GM12864 (cell line): ENCODE results near the gene MUC5B.
"Not testable (repeated sequence)": the region's sequence is repeated elsewhere in the genome, so short reads cannot be mapped to it uniquely, and the experiment has no call there.

Experiments
- DNase-seq: peaks from one replicate; pipeline ENCODE4 v3.0.0-alpha.2; 2011; ENCODE audit warnings: low read depth
- H3K4me3 ChIP-seq: 2 replicates; pipeline ENCODE4 v1.5.1; 2011; ENCODE audit warnings: mild to moderate bottlenecking, low read depth, low read length, control low read depth
- CTCF ChIP-seq: IDR thresholded peaks from 2 replicates; pipeline ENCODE4 v1.5.1; 2011; ENCODE audit warnings: low read depth, mild to moderate bottlenecking, moderate library complexity, low read length, control low read depth, inconsistent platforms; ENCODE audit errors: missing control alignments

MUC5B gene

GRCh38 chr11:1181420-1181819 is 41.4 kb upstream of the MUC5B start:
- H3K4me3 ChIP-seq: no peak overlapping the region
- no peak for TF ChIP-seq CTCF
- DNase-seq: no peak

GRCh38 chr11:1181853-1182535 is 40.9 kb upstream of the MUC5B start:
- H3K4me3 ChIP-seq: no peak overlapping the region
- no peak for TF ChIP-seq CTCF

GRCh38 chr11:1184139-1184538 is 38.7 kb upstream of the MUC5B start:
- not testable (repeated sequence) for DNase-seq, H3K4me3 ChIP-seq

More at GRCh38 chr11:1181853-1182535, 40.9 kb upstream of the MUC5B start:
- no peak for DNase-seq

- H3K4me3 ChIP-seq, DNase-seq: not testable (repeated sequence)
Observed at GRCh38 chr11:1188451-1189130, 34.3 kb upstream of the MUC5B start.

- not testable (repeated sequence) for H3K4me3 ChIP-seq, DNase-seq
Observed at GRCh38 chr11:1189816-1190215, 33.0 kb upstream of the MUC5B start.

- not testable (repeated sequence) for DNase-seq, H3K4me3 ChIP-seq
Observed at GRCh38 chr11:1191786-1192470, 30.9 kb upstream of the MUC5B start.

GRCh38 chr11:1192741-1193325 is 30.0 kb upstream of the MUC5B start:
- no peak for TF ChIP-seq CTCF
- no peak overlapping the region for H3K4me3 ChIP-seq
- no peak for DNase-seq

- H3K4me3 ChIP-seq: no peak overlapping the region
- no peak for TF ChIP-seq CTCF
- no peak for DNase-seq
Observed at GRCh38 chr11:1193326-1194230, 29.3 kb upstream of the MUC5B start.
